MV-4-11 (cell line): ENCODE measurements around the gene BMPR1B.
"Not testable (repeated sequence)": the region's sequence is repeated elsewhere in the genome, so short reads cannot be mapped to it uniquely, and the experiment has no call there.

Experiments used
- DNase-seq: peaks from one replicate; lab custom pipeline; 2025; lab: John Stamatoyannopoulos, UW

The BMPR1B gene

DNA sequence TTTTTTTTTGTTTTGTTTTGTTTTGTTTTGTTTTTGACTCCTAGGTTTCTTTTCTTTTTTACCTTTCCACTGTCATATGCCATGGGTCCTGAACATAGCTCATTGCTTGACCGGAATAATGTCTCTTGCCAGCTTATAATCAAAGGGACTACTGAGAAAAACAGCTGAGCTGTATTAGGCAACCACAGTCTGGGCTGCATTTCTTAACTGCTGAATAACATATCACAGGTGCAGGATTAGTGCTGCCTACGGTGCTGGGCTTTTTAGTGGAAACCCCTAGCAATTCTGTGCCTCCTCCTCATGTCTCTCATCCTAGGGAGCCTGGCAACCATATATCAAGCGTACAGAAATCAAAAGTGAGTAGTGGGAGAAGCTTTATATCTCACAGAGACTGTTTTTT lies 333.5 kb downstream of the BMPR1B start:
- DNase-seq: no peak

DNA sequence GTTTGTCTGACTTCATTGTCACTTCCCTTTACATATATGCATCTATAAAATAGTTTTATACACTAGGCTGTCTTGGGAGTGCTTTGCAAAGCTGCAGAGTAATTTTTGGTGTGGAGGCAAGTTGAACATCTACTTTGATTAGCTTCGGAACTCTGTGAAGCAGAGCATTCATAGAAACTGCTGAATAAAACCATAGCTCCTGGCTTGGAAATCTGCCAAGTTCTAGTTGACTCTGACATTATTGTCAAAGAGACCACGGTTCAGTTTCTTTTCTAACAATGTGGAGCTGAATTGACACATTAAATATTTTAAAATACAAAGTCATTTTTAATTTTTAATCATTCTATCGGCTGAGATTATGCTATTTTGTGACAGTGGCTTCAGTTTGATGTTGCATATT lies 335.0 kb downstream of the BMPR1B start:
- DNase-seq: no peak

DNA sequence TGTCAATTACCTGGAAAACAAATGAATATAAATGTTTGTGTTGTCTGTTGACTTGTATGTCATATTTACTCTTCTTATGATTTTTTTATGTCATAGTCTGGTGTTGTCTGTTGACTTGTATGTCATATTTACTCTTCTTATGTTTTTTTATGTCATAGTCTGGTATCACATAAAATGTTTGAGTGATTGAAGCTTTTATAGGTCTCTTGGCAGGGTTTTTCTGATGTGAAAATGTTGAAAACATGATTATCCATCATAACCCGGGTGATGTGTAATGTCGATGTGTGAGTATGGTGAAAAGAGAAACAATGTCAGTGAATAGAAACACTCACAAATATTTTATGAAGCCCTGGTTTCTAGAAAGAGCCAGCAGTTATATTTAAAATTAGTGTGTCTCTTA lies 335.7 kb downstream of the BMPR1B start:
- DNase-seq: no peak

DNA sequence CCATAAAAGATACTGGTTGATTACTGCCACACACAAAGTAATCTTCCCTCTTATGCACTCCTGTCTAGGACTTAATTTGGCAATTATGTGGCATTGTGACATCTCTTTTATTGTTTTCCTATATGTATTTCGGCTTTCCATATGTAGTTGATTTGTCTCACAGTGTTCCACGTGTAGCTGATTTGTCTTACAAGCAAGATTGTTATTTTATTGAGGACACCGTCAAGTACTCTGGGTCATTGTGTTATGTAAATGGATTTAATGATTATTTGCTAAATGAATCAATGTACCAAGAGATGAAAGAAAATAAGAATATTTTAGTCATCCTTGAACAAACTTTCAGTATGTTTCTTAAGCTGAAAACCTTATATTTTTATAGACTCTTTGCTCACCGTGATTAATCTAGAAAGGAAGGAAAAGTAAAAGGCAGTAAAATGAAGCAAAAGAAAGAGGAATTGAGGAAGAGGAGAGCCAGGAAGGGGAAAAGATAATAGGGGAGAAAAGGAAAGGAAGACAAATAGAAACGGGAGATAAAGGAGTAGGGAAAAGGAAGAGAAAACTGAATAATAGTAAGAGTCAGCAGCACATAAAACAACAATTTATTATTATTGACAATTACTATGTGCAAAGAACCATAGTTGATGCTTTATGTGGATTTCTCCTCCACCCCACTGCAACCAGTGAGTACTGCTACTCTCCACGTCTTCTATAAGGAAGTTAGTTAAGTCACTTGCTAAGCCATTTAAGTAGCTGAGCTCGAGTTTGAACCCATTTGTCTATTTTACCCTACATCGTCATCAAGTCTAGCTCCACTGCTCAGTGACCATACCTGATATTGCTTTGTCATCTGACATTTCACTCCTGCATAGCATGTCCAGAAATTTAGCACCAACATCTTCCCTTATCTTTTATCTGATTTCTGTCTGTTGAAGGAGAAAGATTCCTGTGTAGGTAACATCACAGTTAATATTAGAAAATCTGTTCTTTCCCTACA lies 336.5 kb downstream of the BMPR1B start:
- no peak for DNase-seq

DNA sequence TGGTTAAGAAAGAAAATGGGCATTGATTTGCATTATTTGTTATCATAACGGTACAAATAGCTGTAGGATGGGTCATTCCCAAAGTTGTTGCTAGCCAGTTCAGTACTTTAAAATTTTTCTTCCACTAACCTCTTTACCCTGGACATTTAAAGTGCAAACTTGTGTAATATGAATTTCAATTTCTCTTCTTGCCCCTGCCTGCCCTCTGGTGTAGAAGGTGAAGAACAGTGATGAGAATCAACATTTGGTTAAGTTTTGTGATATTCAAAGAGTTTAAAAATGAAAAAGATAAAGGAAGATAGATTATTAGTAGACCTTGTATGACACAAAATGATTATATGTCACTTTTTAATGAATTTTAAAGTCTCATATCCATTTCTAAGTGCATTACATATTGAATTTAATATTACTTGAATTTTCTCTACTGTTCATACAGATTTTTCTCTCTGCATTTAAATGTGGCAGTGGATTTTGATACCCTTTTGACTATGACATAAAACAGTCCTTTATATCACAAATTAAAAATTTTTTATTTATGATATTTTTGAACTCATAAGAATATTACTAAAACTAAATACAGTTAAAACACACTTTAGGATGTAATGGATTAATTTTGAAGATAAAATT lies 337.7 kb downstream of the BMPR1B start:
- DNase-seq: peak; percentile 1

DNA sequence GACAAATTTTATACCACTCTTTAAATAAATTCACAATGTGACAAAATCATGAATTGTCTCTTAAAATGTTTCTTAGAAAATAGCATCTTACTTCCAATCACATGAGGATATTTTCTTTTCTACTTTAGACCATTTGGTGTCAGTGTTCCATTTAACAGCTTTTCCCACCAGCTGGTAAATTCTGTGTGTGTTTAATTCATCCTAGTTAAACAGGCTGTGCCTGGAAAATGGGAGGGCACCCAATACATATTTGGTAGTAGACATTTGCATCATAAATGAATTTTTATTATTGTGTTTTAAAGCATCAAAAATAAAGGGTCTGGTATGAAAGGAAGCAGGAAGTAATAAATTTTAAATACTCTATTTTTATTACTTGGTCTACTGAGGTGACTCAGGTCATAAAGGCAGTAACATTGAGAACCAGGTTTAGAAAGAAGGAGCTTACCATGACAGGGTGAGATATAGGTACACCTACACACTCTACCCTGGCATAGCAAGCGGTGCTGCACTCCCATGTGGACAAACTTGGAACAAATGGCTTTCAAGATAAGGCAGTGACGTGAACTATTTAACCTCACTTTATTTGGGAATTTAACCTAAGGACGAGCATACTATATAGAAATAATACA lies 344.5 kb downstream of the BMPR1B start:
- no peak for DNase-seq

DNA sequence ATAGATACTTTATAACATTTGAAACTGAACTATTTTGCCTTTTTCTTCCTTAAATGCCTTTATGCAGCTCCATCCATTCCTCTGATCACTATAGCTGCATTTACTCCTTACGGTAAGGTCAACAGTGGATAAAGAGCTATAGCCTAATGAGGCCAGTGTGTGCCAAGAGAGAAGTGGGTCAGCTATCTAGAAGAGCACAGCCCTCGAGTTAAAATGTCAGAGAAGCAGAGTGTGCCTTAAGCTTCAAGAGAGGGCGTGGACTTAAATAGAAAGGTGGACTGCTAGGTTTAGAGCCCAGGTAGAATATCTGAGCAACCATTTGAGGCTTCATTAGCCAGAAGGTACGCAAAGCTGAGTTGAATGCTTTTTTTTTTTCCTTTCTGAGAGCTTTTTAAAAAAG lies 347.4 kb downstream of the BMPR1B start:
- DNase-seq: no peak

DNA sequence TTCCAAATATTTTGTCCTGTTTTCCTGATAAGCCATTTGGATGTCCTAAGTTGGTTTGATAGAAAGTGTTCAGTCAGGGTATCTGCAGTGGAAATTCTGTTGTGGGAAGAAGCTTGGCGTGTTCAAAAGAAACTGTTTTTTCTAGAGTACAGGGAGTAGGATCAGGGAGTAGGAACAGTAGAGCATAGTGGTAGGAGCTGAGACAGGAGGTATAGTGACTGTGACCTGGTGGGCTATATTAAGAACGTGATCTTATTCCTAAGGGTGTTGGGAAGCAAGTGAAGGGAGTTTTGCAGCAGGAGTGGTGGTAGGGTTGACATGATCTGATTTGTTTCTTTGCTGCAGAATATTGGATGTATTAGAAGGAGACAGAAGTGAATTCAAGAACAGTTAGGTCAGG lies 348.2 kb downstream of the BMPR1B start:
- DNase-seq: no peak

DNA sequence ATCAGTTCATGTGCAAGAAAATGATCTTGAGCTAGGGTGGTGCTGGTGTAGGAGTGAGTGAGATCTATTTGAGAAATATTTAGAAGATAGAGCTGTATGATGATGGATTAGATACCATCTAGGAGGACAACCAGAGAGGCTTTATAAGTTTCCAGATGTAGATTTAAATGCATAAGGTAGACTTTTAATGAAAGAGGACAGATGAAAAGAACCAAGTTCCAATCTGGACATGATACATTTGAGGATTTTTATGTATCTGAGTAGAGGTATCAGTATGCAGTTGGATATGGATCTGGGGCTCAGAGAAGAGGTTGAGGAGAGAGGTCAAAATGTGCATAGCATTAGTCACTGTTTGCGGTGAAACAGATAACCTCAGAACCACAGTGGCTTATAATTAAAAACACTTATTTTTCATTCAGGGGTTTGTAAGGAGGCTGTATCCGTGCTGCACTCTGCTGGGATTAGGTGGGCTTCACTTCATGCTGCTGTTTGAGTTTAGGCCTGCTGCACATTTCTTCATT lies 348.7 kb downstream of the BMPR1B start:
- DNase-seq: no peak

DNA sequence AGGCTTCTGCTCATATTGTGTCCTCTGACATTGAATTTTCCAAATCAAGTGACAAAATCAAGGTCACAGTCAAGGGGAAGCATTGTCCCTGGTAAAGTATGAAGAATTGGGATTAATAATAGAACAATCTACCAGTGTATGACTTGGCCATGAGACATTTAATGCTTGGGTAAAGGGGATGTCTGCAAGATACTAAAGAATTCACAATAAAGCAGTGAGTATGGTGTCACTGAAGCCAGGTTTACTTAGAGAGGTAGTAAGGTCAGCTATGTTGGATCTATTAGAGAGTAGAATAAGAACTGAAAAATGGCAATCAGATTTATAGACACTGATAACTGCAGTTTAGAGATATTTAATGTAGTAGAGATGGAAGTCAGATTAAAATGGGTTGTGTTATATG lies 349.2 kb downstream of the BMPR1B start:
- DNase-seq: no peak

DNA sequence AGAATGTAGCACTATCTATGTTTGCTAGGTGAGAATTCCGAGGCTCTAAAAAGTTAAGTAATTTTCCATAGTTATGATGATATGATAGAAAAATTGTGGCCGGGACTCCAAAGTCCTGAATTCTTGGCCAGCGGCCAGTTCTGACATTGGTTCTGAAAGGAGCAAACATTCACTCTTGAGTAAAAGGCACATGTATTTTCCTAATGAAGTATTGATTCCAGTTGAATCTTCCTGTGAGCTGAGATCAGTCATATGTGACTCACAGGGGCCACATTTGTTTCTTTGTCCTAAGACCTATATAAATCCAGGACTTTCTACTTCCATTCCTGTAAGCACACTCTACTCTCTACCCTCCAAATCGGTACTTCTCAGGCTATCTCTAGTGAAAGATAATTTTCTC lies 349.9 kb downstream of the BMPR1B start:
- DNase-seq: no peak

DNA sequence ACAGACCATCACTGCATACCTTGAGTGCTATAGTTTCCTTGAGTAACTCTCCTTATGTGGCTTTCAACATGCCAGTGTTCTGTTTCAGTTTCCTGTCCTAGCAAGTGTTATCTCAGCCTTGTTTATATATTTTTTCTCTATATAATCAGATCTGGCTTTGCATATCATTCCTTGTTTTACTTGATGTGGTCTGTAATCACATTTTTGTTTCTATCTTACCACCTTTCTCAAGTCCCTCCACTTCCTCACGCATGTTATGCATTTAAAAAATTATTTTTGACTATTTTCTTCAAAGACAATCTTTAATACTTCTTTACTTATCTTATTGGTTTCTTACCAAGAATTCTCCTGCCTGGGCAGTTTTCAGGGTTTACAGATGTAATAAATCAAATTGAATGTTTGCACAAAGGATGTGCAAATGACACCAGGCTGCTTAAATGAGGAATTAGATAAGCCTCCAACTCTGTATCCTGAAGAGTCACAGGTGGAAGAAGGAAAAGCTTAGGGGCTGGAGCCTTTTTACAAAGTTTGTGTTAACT lies 351.2 kb downstream of the BMPR1B start:
- no peak for DNase-seq

DNA sequence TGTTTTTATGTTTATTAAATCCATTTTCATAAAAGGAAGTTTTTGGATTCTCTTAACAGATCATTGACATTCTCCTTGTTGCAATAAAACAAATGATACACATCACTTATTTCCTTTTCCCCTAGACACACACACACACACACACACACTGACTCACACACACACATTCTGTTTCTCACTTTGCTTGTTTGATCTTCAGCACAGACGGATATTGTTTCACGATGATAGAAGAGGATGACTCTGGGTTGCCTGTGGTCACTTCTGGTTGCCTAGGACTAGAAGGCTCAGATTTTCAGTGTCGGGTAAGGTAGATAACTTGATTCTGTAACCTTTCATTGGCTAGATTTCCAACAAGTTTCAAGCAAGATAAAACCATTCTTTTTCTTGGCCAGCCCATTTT lies 356.8 kb downstream of the BMPR1B start:
- no peak for DNase-seq

DNA sequence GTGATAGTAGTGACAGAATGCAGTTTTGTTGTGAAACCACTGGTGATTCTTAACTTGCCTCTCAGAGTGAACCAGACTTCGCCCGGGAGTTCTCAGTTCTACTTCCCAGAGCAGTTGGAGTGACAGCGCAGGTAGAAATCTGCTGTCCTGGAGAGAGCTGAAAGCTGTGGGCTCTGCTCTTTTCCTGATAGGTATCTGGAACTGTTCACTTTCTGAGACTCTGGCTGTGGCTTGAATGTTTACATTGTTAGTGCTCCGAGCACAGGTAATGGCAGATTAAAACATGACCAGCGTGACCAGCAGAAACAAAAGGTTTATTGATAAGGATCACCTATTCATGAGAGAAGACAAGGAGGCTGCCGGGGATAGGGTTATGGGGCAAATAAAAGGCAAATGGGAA lies 360.7 kb downstream of the BMPR1B start:
- no peak for DNase-seq

DNA sequence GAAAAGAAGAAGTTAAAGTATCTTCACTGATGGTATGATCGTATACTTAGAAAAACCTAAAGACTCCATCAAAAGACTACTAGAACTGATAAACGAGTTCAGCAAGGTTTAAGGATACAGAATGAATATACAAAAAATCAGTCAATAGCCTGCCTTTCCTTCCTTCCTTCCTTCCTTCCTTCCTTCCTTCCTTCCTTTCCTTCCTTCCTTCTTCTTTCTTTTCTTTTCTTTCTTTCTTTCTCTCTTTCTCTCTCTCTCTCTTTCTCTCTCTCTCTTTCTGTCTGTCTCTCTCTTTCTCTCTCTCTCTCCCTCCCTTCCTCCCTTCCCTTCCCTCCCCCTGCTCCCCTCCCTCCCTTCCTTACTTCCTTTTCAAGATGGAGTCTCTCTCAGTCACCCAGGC lies 362.7 kb downstream of the BMPR1B start:
- DNase-seq: no peak

DNA sequence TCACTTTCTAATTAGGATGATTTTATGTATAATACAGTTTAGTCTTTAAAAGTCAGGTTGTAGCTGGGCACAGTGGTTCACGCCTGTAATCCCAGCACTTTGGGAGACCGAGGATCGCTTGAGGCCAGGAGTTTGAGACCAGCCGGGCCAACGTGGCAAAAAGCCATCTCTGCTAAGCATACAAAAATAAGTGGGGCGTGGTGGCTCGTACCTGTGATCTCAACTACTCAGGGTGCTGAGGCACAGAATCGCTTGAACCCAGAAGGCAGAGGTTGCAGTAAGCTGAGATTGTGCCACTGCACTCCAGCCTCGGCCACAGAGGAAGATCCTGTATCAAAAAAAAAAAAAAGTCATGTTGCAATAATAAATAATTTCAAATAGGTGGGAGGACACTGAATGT lies 364.2 kb downstream of the BMPR1B start:
- no peak for DNase-seq

DNA sequence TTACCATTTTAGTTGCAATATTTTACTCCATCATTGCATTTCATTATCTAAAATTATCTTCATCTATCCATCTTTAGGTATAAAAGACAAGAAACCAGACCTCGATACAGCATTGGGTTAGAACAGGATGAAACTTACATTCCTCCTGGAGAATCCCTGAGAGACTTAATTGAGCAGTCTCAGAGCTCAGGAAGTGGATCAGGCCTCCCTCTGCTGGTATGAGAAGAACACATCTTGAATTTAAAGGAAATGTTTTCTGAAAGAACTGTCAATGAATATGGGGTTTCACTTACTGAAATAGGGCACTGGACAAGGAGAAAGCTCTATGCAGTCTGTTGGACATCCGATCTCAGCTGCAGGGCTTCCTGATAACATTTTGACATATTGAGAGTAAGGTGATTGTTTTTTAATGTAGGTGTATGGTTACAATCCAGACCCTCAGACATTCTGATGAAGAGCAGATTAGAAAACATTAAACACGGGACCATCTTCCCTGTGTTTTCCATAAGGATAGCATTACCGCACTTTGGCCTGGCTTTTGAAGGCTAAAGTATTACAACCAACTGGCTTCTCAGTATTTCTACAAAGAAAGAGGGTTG lies 367.2 kb downstream of the BMPR1B start:
- DNase-seq: peak; percentile 26

DNA sequence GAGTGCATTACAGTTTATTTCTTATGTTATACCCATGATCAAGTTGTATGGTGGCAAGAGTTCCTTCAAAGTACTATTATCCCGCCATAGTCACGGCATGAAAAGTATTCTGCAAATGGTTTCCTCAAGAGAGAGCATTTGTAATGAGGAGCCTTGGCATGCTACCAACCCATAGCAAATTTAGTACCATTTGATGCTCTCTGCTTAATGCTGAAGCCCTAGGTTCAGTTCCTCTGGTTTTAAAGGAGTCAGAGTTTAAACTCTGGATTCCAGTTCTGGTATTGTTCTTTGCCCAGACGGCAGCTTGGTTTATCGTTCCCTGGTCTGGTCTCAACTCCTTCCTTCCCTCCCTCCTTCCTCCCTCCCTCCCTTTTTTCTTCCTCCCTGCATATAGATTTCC lies 371.3 kb downstream of the BMPR1B start:
- DNase-seq: no peak

DNA sequence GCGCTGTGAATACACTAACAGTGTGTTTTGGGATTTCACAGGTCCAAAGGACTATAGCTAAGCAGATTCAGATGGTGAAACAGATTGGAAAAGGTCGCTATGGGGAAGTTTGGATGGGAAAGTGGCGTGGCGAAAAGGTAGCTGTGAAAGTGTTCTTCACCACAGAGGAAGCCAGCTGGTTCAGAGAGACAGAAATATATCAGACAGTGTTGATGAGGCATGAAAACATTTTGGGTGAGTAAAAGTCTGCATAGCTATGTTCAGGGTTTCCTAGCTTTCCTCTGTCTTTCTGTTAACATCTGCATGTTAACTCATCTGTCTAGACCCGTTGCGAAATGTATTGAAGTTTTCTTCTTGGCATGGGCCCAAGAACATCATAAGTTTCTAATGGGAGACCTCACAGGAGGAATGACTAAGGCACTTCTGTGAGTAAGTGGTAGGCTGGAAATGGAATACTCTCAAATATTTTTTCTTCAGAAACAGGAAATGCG lies 372.1 kb downstream of the BMPR1B start:
- peak; percentile 84 for DNase-seq

DNA sequence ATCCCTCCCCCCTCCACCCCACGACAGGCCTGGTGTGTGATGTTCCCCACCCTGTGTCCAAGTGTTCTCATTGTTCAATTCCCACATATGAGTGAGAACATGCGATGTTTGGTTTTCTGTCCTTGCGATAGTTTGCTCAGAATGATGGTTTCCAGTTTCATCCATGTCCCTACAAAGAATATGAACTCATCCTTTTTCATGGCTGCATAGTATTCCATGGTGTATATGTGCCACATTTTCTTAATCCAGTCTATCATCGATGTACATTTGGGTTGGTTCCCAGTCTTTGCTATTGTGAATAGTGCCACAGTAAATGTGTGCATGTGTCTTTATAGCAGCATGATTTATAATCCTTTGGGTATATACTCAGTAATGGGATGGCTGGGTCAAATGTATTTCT lies 376.3 kb downstream of the BMPR1B start:
- DNase-seq: not testable (repeated sequence)

DNA sequence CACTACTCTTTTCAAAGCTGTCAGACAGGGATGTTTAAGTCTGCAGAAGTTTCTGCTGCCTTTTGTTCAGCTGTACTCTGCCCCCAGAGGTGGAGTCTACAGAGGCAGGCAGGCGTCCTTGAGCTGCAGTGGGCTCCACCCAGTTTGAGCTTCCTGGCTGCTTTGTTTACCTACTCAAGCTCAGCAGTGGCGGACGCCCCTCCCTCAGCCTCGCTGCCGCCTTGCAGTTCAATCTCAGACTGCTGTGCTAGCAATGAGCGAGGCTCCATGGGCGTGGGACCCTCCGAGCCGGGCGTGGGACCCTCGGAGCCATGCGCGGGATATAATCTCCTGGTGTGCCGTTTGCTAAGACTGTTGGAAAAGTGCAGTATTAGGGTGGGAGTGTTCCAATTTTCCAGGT lies 381.7 kb downstream of the BMPR1B start:
- not testable (repeated sequence) for DNase-seq

DNA sequence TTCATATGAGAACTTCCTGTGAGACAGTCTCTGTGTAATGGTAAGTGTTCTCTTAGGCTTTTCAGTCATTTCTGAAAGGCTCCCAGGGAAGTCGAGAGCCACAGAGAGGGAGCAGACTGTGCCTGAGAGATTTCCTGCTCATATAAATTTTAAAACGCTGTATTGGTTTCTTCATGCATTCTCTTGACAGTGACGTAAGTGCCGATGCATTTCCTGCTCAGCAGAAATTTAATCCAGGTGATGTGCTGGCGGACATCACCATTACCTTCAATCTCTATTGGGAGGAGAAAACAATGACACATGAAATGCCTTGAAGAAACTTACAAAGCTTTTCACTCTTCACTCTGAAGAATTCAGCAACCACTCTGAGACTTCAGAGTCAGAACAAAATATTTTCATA lies 383.6 kb downstream of the BMPR1B start:
- no peak for DNase-seq
